ENCODE measurements around the gene ASB13. TPM values are rescaled to one million over a fixed set of nuclear protein-coding genes. Genes with fewer than 3 reads are reported as not detected.

ASB13 gene
- total and polyA plus RNA-seq, 10 of the 15 experiments (the other 5 are each of a cell fraction or from before 2014, with no cell fraction given), result 0.02 to 0.59 (median 0.10) TPM; not detected in 2

DNA sequence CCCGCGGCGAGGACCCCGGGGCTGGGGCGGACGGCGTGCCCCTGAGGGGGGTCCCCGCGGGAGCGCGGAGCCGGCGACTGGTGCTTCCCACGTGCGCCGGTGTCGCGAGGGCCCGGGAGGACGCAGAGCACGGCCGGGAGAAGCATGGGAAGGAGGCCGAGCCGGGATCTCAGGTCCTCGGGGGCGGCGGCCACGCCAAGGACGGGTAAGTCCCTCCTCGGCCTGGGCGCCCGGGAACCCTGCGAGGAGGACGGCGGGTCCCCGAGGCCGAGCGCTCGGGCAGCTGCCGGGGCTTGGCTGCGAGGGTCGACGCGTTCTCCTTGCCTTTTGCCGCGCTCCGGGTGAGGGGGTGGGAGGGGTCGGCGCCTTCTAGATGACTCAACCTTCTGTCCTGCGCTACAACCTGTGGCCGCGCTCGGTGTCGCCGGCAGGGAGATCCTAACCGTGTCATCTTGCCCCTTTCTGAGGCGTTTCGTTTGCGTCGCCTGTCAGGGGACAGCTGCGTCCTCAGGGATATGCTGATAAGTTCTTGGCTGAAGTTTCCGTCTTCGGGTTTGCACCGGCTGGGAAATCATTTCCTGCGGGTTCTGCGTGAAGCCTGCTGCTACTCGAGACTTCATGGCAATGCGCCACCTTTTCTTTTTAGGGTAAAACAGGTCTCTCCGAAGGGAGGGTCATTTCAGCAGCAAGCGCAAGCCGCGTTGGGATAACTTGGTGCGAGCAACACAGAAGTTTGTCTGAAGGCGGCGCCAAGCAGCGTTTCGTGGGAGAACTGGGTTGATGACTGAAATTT, 18.8 kb upstream of the ASB13 start (continued):
- TF ChIP-seq, protein P1, sequence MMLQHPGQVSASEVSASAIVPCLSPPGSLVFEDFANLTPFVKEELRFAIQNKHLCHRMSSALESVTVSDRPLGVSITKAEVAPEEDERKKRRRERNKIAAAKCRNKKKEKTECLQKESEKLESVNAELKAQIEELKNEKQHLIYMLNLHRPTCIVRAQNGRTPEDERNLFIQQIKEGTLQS (IDR thresholded peaks at IDR 0.05; ENCODE audit: borderline replicate concordance, extremely low read depth, low read depth, low read length), result no peak
- TF ChIP-seq HDAC2 (IDR thresholded peaks at IDR 0.05) (no peak; the same call in 1 of the 2 replicates), MLLT1 (IDR thresholded peaks at IDR 0.05) (0 out of 2 replicates have a peak, but pooled peaks have one; percentile 25), IKZF1 (conservative IDR thresholded peaks at IDR 0.05) (peak; percentile 22), TAF1 (IDR thresholded peaks at IDR 0.05; ENCODE audit: borderline replicate concordance, low read depth, low read length) (no peak), NKRF (conservative IDR thresholded peaks at IDR 0.05) (peak; percentile 97), ZNF24 (IDR thresholded peaks at IDR 0.05) (no peak), RAD21 (IDR thresholded peaks at IDR 0.05; ENCODE audit: insufficient read depth, low read depth, low read length) (peak; percentile 55), IRF3 (IDR thresholded peaks at IDR 0.05) (no peak), CBX3 (IDR thresholded peaks at IDR 0.05; ENCODE audit: borderline replicate concordance, low read depth) (no peak), CBFB (IDR thresholded peaks at IDR 0.05; ENCODE audit: low read depth) (no peak), HDAC6 (IDR thresholded peaks at IDR 0.05; ENCODE audit: unreplicated experiment) (no peak), STAT1 (conservative IDR thresholded peaks at IDR 0.05) (no peak), TARDBP (IDR thresholded peaks at IDR 0.05; ENCODE audit: borderline replicate concordance) (no peak)
- TF ChIP-seq, protein P2, sequence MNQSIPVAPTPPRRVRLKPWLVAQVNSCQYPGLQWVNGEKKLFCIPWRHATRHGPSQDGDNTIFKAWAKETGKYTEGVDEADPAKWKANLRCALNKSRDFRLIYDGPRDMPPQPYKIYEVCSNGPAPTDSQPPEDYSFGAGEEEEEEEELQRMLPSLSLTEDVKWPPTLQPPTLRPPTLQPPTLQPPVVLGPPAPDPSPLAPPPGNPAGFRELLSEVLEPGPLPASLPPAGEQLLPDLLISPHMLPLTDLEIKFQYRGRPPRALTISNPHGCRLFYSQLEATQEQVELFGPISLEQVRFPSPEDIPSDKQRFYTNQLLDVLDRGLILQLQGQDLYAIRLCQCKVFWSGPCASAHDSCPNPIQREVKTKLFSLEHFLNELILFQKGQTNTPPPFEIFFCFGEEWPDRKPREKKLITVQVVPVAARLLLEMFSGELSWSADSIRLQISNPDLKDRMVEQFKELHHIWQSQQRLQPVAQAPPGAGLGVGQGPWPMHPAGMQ (IDR thresholded peaks at IDR 0.05; ENCODE audit: borderline replicate concordance), result no peak
- TF ChIP-seq, protein P3, sequence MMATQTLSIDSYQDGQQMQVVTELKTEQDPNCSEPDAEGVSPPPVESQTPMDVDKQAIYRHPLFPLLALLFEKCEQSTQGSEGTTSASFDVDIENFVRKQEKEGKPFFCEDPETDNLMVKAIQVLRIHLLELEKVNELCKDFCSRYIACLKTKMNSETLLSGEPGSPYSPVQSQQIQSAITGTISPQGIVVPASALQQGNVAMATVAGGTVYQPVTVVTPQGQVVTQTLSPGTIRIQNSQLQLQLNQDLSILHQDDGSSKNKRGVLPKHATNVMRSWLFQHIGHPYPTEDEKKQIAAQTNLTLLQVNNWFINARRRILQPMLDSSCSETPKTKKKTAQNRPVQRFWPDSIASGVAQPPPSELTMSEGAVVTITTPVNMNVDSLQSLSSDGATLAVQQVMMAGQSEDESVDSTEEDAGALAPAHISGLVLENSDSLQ (IDR thresholded peaks at IDR 0.05), result peak; percentile 75
